ENCODE results near the gene MRPL1. TPM values are rescaled to one million over a fixed set of nuclear protein-coding genes. Genes with fewer than 3 reads are reported as not detected.

The MRPL1 gene
- total and polyA plus RNA-seq, 9 of the 15 experiments (the other 6 are each of a cell fraction or from before 2014, with no cell fraction given): 38.4 to 75.7 (median 63.7) TPM

DNA sequence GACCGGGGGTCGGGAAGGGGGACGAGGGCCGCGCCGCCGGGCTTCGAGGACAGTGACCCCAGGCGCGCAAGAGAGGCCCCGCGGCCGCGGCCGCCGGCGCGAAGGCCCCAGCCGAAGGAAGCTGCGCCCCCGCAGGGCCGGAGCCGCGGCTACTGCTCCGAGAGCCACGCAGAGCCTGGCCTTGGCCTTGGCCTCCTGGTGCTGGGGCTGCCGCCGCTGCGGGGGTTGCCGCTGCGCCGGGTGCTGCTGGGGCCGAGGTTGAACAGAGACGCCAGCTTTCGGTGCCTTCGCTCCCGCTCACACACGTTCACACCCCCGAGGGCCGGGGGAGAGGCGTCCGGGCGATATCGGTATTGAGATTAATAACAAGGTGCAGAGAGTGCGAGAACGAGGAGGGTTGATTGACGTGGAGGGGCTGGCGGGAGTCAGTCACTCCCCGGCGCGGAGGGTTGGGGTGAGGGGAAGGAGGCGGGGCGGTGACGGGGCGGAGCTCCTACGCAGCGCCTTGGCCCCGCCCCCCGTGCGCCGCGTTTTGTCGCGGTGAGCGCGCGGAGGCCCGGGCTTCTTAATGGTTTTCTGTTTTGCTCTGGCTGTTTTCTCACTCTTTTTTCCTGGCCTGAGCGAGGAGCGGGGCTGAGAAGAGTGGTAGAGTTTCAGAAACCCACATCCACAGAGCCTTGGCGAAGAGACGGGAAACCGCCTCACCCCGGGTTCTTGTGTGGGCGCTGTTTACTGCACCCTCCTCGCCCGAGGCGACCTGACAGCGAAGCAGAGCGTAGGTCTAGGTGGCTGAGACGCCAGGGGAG, 42.6 kb upstream of the MRPL1 start (continued):
- peak; percentile 54 for TF ChIP-seq TAF9B (IDR thresholded peaks at IDR 0.05; ENCODE audit: partially characterized antibody)
- no peak for TF ChIP-seq NFIX (CRISPR knock-in tag; IDR thresholded peaks at IDR 0.05; ENCODE audit: low read depth)
- TF ChIP-seq CXXC5 (CRISPR knock-in tag; IDR thresholded peaks at IDR 0.05): peak; percentile 82
- TF ChIP-seq MCM7 (IDR thresholded peaks at IDR 0.05): no peak
- peak; percentile 27 for TF ChIP-seq PCBP1 (IDR thresholded peaks at IDR 0.05; ENCODE audit: low read depth, low read length, poor library complexity, severe bottlenecking)
- no peak for TF ChIP-seq JUN (IDR thresholded peaks at IDR 0.05; ENCODE audit: borderline replicate concordance, low read depth, low read length)
- TF ChIP-seq JUN (CRISPR knock-in tag; IDR thresholded peaks at IDR 0.05; ENCODE audit: borderline replicate concordance): 0 out of 2 replicates have a peak, but pooled peaks have one; percentile 54
- TF ChIP-seq HDAC1 (IDR thresholded peaks at IDR 0.05): peak in 1 of 2 experiments; percentile 63; a peak in 2 of 4 replicates
- peak; percentile 92 for TF ChIP-seq POLR2H (tag; IDR thresholded peaks at IDR 0.05; ENCODE audit: low read depth)
- peak; percentile 66; the same call in 1 of the 2 replicates for TF ChIP-seq TFAP4 (CRISPR knock-in tag; IDR thresholded peaks at IDR 0.05; ENCODE audit: borderline replicate concordance)
- no peak for TF ChIP-seq NR2C2 (CRISPR knock-in tag; IDR thresholded peaks at IDR 0.05)
- peak; percentile 53 for TF ChIP-seq NR2C2 (tag; IDR thresholded peaks at IDR 0.05)
- peak; percentile 69 for TF ChIP-seq CTBP1 (IDR thresholded peaks at IDR 0.05; ENCODE audit: borderline replicate concordance)
- TF ChIP-seq ZBTB7A (IDR thresholded peaks at IDR 0.05; ENCODE audit: borderline replicate concordance, control insufficient read depth, low read depth, low read length): peak; percentile 10; the same call in 1 of the 2 replicates
- TF ChIP-seq ZC3H4 (CRISPR knock-in tag; IDR thresholded peaks at IDR 0.05; ENCODE audit: borderline replicate concordance): peak; percentile 76; the same call in 1 of the 2 replicates
- TF ChIP-seq CEBPG (CRISPR knock-in tag; IDR thresholded peaks at IDR 0.05): 0 out of 2 replicates have a peak, but pooled peaks have one; percentile 13
- TF ChIP-seq CEBPG (tag; conservative IDR thresholded peaks at IDR 0.05 in 1 of 2, IDR thresholded peaks at IDR 0.05 in 1 of 2): no peak
- TF ChIP-seq USF2 (CRISPR knock-in tag; IDR thresholded peaks at IDR 0.05): no peak
- TF ChIP-seq ZNF384 (IDR thresholded peaks at IDR 0.05; ENCODE audit: low read depth, low read length): no peak
- TF ChIP-seq, protein P1, sequence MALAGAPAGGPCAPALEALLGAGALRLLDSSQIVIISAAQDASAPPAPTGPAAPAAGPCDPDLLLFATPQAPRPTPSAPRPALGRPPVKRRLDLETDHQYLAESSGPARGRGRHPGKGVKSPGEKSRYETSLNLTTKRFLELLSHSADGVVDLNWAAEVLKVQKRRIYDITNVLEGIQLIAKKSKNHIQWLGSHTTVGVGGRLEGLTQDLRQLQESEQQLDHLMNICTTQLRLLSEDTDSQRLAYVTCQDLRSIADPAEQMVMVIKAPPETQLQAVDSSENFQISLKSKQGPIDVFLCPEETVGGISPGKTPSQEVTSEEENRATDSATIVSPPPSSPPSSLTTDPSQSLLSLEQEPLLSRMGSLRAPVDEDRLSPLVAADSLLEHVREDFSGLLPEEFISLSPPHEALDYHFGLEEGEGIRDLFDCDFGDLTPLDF (CRISPR knock-in tag; IDR thresholded peaks at IDR 0.05): peak; percentile 73; the same call in 1 of the 2 replicates
- TF ChIP-seq OTX1 (CRISPR knock-in tag; IDR thresholded peaks at IDR 0.05): 0 out of 2 replicates have a peak, but pooled peaks have one; percentile 27
- peak; percentile 72; the same call in 1 of the 2 replicates for TF ChIP-seq GATAD2A (IDR thresholded peaks at IDR 0.05)
- no peak for TF ChIP-seq SNRNP70 (optimal IDR thresholded peaks at IDR 0.05; ENCODE audit: low read depth, low read length)
- peak in 1 of 2 experiments; percentile 64; a peak in 1 of 4 replicates for TF ChIP-seq NONO (IDR thresholded peaks at IDR 0.05; ENCODE audit: low read depth in 2 of 2, low read length in 1 of 2)
- TF ChIP-seq NR4A1 (CRISPR knock-in tag; IDR thresholded peaks at IDR 0.05): 0 out of 2 replicates have a peak, but pooled peaks have one; percentile 71
- TF ChIP-seq NR4A1 (tag; IDR thresholded peaks at IDR 0.05): no peak
- TF ChIP-seq PML (IDR thresholded peaks at IDR 0.05; ENCODE audit: low read length): peak; percentile 82; the same call in 1 of the 2 replicates

All from K562 (cell line).